ENCODE data around the gene UBE2J2.

Gene UBE2J2

DNA sequence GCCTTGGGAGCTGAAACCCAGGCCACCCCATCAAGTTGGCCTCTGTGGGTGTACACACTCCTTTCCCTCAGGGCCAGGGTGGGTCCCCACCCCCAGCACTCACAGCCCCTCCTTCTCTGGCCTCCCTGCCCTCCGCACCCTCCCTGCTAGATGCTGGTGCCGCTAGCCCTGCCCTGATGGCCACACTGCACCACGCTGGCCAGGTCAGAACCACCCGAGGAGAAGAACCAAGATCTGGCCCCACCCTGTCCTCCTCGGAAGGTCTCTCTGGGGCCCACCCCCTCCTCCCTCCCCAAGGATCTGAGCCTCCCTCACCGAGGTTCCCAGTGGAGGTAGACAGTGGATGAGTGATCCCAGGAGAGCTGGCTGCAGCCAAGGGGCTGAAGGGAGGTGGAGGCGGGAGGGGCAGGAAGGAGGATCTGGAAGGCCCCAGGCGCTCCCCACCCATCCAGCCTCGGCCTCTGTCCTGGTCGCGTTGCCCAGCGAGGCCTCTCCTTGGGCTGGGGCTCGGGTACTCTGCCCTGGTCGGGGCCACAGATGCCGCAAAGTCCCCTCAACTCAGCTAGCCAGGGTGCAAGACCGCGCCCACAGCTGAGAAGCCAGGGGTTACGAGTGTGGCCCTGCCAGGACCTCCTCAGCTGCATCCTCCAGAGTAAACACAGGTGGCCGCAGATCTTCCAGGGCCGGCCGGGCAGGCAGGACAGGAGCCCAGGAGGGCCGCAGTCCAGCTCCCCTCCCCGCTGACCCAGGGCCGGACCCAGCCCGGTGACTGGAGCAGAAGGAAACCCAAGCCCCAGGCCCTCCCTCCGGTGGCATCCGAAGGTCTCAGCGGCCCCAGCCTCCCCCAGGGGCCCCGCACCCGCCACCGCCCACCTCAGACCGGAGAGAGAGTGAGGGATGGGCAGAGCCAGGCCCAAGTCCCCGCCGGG, 36.4 kb downstream of the UBE2J2 start:
- in situ Hi-C loops (cut with HindIII; ENCODE audit: low sequenced_read_pairs): no loop called here
- no peak for DNase-seq (ENCODE audit: low read depth)
- TF ChIP-seq, protein P1, sequence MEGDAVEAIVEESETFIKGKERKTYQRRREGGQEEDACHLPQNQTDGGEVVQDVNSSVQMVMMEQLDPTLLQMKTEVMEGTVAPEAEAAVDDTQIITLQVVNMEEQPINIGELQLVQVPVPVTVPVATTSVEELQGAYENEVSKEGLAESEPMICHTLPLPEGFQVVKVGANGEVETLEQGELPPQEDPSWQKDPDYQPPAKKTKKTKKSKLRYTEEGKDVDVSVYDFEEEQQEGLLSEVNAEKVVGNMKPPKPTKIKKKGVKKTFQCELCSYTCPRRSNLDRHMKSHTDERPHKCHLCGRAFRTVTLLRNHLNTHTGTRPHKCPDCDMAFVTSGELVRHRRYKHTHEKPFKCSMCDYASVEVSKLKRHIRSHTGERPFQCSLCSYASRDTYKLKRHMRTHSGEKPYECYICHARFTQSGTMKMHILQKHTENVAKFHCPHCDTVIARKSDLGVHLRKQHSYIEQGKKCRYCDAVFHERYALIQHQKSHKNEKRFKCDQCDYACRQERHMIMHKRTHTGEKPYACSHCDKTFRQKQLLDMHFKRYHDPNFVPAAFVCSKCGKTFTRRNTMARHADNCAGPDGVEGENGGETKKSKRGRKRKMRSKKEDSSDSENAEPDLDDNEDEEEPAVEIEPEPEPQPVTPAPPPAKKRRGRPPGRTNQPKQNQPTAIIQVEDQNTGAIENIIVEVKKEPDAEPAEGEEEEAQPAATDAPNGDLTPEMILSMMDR (IDR thresholded peaks at IDR 0.05; ENCODE audit: low read depth, low read length, missing control alignments): no peak
- no peak overlapping the region for H3K4me3 ChIP-seq (ENCODE audit: low read depth, low read length)

DNA sequence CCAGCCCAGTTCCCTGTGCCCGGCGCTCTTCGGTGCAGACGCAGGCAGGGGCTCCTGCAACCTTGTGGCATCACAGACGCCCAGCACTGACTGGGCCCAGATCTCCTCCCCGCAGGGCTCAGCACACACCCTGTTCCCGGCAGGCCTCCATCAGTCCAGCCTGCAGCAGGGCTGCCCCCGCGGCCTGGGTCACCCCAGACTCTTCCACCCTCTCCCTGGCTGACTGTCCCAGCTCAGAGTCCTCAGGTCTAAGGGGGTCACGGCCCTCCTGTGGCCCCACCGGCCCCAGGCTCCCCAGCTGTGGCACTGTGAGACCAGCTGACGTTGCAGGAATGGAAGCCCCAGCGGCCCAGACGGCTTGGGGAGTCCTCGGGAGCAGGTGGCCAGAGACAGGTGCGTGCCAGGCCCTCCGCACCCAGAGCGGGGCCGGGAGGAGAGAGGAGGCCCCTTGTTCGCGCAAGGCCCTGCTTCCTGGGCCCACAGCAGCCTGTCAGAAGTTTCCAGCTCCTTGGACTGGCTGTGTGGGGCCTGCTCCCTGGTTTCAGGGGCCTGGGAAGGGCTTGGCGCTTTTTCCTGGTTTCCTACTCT, 37.4 kb downstream of the UBE2J2 start:
- TF ChIP-seq, protein P1 (IDR thresholded peaks at IDR 0.05; ENCODE audit: low read depth, low read length, missing control alignments): no peak
- in situ Hi-C loops (cut with HindIII; ENCODE audit: low sequenced_read_pairs): no loop called here
- no peak for DNase-seq (ENCODE audit: low read depth)

DNA sequence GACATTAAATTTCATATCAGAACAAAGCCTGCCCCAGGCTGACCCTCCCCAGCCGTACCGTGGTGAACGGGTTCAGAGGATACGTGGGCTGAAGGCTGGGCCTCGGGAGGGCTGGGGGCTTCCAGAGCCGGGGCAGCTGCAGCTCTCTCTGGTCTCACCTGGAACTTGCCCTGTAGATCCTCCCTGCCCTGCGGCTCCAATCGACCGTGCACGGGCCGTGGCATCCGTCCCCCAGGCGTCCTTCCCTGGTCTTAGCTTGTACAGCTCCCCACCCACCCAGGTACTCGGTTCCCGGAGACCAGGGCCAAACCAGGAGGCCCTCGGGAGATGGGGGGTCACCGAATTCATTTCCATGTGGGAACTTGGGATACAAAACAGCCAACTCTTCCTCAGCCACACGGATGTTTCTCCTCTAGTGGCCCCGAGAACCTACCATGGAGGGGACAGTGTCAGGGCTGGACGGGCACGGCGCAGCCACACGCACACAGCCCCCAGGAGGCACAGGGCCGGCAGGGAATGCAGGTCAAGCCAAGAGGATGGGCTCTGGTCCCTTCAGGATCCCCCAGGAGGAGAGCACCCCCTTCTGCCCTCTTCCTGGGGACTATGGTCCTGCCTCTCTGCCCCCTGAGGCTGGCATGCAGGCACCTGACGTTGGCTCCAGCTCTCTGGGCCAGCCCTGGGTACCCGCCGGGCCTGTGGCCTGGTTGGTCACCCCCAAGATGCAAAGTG, 38.5 kb downstream of the UBE2J2 start:
- TF ChIP-seq, protein P1 (IDR thresholded peaks at IDR 0.05; ENCODE audit: low read depth, low read length, missing control alignments): no peak
- no peak for DNase-seq (ENCODE audit: low read depth)
- in situ Hi-C loops (cut with HindIII; ENCODE audit: low sequenced_read_pairs): no loop called here
- no peak overlapping the region for H3K4me3 ChIP-seq (ENCODE audit: low read depth, low read length)

More for the DNA sequence above, 37.4 kb downstream of the UBE2J2 start:
- H3K4me3 ChIP-seq (ENCODE audit: low read depth, low read length): no peak overlapping the region

DNA sequence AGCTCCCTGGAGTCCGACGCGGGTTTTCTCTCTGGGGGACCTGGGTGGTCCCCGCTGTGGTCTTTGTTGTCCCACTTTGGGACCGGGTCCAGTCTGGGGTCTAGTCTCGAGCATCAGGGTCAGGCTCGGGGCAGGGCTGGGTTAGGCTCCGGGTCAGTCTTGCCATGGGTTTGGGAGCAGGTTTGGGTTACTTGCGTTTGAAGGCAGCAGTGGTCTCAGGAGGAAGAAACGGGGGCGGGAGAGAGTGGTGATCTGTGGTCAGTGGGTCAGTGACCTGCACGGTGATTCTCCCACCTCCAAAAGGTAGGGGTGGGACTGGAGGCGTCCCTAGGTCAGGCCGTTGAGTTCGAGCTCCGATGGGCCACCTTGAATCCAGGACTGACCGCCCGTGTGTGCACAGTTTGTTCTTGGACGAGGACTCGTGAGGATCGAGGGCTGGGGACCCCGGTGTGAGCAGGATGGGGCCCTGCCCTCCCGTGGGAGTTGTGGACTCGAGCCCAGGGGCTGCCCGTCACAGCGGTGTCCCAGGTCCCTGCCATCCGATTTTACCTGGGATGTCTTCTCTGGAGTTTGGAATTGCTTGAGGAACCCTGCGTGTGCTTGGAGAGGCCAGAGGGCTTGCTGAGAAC, 39.4 kb downstream of the UBE2J2 start:
- DNase-seq (ENCODE audit: low read depth): no peak
- H3K4me3 ChIP-seq (ENCODE audit: low read depth, low read length): no peak overlapping the region
- in situ Hi-C loops (cut with HindIII; ENCODE audit: low sequenced_read_pairs): no loop called here
- TF ChIP-seq, protein P1 (IDR thresholded peaks at IDR 0.05; ENCODE audit: low read depth, low read length, missing control alignments): no peak

DNA sequence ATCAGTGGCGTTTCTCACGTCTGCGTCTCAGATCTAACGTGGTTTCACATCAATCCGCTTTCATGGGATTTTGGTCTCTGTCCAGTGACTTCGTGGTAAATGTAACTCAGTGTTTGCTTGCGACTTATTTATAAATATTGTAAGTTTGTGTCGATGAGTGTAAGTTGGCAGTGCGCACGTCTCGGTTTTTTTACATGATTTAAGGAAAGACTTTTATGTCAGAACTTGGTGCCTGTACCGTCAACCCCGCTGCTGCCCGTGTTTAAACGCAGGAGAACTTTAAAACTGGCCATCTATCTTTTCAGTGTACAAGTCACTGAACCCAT, 40.1 kb downstream of the UBE2J2 start:
- in situ Hi-C loops (cut with HindIII; ENCODE audit: low sequenced_read_pairs): no loop called here
- H3K4me3 ChIP-seq (ENCODE audit: low read depth, low read length): no peak overlapping the region
- DNase-seq (ENCODE audit: low read depth): no peak
- TF ChIP-seq, protein P1 (IDR thresholded peaks at IDR 0.05; ENCODE audit: low read depth, low read length, missing control alignments): no peak

Measured in astrocyte of the cerebellum (primary cell).